GM19455 (cell line): ENCODE data around the gene MARK1.

ENCODE experiments used
- ATAC-seq: cut with Tn5 transposase; IDR thresholded peaks from one replicate; pipeline ENCODE4 v1.9.1; 2021; ENCODE audit not compliant: unreplicated experiment

The MARK1 gene

DNA sequence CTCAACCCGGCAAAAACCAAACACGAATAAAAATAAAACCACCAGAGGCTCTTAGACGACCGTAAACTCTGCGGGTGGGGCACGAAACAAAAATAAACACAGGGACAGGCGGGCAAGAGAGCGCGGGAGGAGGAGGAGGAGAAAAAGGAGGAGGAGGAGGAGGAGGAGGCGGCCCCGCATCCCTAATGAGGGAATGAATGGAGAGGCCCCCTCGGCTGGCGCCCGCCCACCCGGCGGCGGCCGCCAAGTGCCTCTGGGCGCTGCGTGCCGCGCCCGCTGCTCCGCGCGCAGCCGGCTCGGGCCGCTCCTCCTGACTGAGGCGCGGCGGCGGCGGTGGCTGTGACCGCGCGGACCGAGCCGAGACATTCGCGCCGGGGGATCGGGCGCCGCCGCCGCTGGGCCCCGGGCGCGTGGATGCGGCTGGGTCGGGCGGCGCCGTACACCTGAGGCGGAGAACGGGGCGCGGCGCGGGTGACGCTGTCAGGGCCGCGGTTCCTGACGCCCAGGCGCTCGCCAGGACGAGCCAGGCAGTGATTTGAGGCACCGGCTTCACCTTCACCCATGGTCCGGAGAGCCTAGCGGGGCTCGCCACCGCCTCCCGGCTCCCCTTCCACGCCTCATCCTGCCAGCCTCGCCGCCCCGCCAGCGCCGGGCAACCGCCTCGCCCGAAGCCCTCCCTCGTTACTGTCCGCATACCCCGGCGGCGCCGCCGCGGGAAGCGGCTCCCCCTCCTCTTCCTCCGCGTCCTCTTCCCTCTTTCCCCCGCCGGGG lies at the start of gene MARK1:
Gene MARK1 (plus strand): TSS at position 229 of the 771 bp plus-strand sequence. CDS start 687 bp downstream, outside the sequence.
- ATAC-seq, result peak; percentile 69

DNA sequence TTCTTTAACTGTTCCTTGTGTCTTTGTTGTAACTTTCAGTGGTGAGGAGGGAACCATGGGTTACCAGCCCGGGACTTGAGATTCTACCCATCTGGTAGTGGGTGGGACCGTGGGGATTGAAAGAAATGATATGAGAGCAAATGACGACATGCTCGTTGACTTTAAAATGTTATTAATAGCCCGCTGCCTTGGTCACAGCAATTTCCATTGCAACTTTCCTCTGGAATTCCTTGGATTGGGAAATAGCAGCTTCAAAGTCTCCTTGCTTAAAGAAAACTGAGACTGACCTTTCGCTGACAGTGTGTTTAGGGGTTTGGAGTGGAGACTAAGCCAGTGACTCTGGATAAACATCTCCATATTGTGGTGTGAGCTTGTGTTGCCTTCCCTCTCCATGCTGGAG lies 44.2 kb upstream of the MARK1 start:
- no peak for ATAC-seq

DNA sequence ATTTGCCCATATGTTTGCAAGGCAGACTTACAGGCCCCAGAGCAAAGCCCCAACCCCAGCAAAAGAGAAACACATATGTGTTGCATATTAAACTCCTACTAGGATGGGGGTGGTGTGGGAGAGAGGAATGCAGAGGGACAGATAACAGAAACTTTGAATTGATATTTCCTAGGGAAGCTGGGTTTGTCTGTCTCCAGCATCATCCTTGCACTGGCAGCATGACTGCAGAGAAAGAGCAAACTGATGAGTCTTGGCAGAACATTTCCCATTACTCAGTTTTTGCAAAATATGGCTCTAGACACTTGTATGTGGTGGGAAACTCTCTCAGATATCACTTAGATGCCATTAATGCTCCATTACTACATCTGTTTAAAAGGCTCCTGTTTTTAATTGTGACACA lies 43.8 kb upstream of the MARK1 start:
- ATAC-seq, result no peak

DNA sequence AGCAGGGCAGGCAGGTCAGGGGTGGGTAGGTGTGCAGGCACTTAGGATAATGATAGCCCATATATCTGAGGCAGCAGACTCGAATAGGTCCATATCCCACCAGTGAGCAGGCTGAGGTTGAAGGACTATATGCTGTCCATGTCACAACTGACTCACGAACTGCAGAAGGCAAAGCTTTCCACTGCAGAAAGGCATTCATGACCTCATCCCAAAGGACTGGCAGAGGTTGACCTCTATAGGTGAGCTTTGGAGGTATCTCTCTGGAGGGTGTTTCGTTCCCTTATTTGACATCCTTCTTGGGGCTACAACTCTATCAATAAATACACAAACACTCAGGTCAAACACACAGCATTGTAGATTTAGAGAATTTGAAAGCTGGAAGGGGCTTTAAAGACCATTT lies 42.8 kb upstream of the MARK1 start:
- no peak for ATAC-seq

DNA sequence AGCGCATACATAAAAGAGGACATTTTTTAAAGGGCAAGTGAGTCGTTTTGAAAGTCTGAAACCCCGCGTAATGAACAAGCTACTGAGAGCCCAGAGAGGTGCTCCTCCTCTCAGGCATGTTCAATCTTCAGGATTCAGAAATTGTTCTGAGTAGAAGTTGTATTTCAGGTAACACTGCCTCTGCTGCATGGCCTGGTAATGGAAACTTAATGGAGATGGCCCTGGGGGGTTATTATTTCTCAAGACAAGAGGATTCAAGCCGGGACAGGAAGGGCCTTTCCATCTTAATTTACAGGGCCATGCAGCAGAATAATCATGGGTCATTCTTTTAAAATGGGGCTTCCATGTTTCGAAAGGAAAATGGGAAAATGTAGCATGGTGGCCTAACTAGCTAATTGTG lies 42.1 kb upstream of the MARK1 start:
- no peak for ATAC-seq

DNA sequence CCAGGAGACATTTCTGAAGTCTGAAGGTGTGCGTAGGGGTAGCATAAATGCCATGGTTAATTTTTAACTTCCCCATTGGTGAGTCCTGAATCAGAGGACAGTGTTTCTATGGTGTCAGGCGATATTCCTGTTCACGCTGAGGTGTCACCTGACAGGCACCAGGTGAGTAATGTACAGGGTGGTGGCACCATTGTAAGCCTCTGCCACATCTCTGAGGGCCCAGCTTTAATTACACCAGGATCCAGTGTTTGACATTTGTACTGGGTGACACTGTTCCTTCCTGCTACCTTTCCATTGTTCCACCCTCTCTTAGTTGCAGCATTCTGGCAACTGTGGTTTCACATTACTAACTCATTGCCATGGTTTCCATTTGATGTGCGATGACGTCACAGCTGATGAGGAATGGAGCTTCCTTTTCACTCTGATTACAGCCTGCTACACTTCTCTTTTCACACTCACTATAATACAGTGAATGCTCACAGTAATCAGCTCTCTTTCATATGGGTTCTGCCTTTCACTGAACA lies 40.6 kb upstream of the MARK1 start:
- no peak for ATAC-seq

DNA sequence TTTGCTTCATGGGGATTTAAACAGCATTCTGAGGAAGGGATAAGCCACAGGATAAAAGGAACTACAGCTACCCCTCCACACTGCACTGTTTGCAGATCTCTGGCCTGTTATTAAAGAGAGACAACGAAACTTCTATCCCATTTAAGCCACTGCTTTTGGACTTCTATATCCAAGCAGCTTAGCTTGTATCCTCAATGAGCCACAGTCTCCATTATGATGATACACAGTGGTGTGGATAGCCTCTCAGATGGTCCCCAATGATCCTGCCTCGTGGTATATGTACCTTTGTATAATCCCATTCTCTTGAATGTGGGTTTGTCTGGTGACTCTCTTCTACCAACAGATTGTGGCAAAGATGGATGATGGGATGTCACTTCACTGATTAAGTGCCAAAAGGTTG lies 36.0 kb upstream of the MARK1 start:
- no peak for ATAC-seq

DNA sequence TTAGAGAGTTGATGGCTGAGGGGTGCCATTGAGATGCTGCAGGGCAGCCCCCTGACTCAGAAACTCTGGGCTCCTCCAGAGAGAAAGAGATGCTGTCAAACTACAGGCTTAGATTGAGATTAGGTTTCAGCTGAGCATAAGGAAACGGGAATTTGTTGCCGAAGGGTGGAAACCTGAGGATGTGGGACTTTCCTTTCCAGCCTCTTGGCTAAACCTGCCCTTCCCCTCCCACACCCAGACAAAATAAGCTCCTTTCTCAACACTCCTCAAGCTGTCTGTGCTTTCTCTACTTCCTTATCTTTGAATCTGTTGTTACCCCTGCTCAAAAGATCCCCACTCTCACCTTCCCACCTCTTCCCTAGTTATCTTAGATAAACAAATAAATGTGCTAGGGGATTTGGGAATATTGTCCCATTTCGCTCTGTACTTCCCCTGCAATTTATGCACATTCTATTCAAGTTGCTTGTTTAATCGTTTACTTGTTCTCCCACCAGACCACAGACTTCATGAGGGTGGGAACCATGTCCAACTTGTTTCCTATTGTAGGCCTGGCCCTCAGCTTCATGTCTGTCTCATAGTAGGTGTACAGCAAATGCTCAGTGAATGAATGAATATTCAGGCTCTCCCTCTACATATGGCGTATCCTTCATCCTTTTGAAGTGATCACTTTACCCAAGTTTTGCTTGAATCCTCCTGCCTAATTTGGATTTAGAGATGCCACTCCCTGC lies 30.6 kb upstream of the MARK1 start:
- ATAC-seq, result no peak

DNA sequence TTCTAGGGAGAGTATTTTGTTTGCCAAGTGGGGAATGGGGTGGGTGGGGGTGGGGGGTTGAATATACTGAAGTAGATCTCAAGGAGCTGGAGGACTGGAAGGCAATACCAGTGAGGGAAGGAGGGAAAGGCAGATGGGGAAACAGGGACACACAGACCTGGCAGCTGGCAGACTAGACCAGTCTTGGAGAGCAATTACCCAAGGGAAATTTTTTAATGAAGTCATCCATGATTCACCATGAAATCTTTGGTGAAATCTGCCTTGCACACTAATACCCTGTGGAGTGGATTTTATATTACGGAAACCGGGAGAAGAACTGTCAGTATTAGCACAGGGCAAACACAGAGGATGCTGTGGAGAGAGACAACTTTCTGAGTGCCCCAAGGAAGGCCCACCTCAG lies 29.7 kb upstream of the MARK1 start:
- no peak for ATAC-seq

DNA sequence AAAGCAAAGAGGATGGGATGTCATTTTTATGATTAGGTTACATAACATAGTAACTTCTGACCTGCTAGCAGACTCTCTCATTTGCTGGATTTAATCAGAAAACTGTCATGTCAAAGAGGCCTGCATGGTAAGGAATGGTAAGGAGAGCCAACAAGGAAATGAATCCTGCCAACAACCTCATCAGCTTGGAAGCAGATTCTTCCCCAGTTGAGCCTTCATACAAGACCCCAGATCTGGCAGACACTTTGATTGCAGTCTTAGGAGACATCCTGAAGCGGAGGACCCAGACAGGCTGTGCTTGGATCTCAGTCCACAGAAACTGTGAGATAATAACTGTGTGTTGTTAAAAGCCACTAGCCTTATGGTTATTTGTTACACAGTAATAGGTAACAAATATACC lies 27.6 kb upstream of the MARK1 start:
- ATAC-seq, result no peak

DNA sequence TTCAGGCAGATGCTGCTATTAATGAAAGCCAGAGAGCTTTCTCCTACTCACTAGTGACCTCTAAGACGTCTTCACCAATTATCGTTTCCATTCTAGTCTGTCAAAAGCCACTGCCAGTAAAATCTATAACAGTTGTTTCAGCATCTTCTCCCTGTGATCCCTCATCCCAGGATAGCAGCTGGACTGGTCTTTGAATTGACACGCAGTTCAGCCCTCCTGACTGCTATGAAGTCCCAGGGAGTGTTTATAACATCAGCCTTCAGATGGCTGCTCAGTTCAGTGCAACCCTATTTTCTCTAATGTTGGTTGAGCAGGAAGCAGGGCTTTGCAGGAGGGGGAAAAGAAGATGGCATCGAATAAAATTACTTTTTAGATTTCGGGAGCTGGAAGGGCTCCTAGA lies 23.6 kb upstream of the MARK1 start:
- no peak for ATAC-seq

DNA sequence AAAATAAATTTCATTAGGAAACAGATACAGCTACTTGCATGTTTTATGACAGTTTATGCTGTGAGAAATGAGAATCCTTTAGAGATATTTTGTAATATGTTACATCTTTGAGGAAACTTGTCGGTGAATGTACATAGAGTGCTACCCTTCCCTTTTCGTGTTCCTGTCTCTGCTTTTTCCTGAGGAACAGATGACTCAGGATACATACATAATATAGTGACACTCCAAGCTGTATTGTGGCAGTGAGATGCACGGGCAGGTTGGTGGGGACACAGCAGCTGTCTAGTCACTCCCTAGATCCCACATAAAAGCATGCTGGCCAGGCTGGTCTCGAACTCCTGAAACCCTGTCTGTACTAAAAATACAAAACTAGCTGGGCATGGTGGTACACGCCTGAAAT lies 20.9 kb upstream of the MARK1 start:
- no peak for ATAC-seq

DNA sequence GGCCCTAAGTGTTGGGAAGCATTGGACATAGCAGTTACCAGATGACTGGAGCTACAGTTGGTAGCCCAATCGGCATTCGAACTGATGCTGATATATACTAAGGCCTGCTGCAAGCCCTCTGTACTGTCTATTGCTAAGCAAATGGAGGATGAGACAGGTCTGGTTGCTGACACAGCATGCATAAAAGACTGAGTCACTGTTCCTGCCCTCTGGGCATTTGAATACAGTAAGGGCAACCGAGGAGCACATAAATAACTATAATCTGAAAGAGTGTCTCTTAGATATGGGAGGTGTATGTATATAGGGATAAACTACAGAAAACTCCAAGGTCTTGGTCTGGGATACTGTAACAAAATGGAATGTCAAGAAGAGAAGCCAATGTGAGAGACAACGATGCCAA lies 16.8 kb upstream of the MARK1 start:
- ATAC-seq, result no peak

DNA sequence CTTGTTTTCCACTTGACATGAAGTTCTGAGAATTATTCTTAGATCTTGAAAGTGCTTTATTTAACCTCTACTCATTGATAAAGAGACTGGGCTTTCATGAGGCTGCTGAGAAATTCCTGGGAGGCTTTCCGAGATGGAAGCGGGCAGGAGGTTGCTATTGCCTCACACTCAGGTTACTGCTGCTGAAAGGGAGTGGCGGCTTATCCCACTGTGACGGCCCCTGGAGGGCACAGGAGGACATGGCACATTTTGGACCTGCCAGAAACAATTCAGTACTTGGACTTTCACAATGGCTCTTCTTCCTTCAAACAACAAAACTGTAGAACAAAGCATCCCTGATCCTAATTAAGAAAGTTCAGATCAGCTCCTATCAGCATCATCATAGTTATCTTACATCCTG lies 16.2 kb upstream of the MARK1 start:
- no peak for ATAC-seq

DNA sequence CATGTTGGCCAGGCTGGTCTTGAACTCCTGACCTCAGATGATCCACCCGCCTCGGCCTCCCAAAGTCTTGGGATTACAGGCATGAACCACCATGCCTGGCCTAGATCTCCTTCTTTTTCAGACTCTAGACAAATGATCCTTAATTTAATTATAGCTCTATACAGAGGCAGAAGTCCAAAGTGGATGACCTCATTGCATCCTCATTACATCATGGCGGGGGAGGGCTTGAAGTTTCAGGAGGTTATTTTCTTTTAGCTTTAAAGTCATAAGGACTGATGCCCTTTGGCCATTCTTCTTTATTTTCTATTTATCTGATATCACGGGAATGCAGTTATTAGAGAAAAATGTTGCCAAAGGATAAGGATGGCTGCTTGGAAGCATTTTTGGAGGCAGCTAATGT lies 14.1 kb upstream of the MARK1 start:
- ATAC-seq, result no peak

DNA sequence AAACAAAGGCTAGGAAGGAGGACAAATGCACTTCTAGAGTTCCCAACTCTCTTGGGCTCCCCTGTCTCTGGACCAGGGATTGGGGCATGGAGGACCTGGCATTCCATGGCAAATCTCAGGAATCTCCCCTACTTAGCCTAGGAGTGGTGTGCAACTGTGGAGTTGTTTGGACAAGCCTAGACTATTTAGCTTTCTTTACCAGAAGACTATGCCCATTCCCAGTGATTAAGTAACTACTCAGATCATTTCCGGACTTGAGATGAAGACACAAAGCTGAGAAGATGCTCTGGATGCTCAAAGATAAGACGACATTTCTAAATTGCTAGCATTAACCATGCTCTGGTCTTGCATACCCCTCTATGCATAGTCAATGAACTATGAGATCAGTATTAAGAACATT lies 13.7 kb upstream of the MARK1 start:
- ATAC-seq, result no peak

DNA sequence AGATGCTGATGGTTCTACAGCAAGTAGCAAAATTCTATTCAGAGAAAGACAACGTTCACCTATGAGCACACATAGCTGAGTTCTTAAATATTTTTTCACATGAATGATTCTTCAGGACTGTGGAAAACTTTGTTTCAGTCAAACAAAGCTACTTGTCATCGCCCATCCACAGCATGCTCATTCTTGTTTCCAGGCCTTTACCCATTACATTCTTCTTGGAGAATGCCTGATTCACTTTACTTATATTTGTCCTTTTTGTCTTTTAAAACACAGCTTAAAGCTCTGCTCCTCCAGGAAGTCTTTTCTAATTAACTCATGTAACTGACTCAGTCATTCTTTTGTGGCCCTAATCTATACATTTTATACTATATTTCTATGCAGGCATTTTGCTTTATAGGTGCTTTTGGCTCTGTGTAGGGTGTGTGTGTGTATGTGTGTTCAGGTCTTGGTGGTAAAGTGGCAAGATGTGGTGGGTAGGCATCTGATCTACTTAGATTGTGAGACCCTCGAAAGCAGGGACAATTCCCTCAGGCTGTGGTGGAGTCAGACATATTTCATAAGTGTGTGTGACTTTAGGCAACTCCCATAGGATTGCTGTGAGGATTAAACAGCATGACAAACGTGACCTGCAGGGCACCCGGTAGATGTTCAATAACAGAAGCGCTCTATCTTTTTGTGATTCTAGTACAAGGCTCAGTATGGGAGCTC lies 11.8 kb upstream of the MARK1 start:
- ATAC-seq, result no peak

DNA sequence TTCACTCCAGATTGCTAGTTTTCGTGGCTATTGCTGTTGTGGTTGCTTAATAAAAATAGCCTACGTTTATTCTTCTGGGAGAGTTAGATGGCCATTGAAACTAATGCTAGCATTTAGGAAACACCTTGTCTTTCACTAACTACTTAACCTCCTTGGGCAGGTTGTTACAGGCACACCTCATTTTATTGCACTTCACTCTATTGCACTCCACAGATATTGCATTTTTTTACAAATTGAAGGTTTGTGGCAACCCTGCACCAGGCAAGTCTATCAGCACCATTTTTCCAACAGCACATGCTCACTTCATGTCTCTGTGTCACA lies 11.3 kb upstream of the MARK1 start:
- ATAC-seq, result no peak

DNA sequence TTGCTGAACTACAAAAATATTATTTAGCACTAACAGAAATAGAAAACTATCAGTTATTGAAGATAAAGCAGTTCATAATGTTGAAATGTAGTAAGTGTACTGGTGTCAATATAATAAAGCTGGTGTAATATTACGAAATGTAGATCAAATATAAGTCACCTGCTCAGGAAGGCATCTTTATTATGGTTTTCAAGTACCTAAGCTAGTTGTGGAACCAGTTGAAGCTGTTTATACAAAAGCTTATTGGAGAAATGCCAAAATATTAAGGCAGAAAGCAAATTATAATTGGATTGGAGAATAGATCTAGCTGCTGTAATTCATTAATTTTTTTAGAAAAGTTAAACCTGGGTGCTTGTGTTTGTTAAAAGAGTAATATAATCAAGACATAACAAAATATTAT lies 6.2 kb upstream of the MARK1 start:
- ATAC-seq, result no peak

DNA sequence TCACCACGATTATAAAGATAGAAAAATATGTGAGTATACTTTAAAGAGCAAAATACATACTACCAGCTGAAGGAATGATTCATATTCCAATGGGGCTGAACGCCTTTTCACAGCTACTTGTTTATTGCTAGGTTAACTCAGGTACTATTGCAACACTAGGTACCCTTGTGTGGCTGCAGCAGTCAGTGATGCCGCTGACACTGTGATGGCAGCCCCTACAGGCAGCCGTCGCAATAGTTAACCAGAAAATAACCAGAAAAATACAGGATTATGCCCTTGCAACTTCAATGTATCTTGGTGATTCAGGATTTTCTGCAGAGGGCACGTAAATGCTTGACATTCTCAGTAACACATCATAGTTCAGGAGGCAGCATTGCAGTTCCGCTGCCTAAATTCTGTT lies 1.6 kb upstream of the MARK1 start:
- no peak for ATAC-seq

DNA sequence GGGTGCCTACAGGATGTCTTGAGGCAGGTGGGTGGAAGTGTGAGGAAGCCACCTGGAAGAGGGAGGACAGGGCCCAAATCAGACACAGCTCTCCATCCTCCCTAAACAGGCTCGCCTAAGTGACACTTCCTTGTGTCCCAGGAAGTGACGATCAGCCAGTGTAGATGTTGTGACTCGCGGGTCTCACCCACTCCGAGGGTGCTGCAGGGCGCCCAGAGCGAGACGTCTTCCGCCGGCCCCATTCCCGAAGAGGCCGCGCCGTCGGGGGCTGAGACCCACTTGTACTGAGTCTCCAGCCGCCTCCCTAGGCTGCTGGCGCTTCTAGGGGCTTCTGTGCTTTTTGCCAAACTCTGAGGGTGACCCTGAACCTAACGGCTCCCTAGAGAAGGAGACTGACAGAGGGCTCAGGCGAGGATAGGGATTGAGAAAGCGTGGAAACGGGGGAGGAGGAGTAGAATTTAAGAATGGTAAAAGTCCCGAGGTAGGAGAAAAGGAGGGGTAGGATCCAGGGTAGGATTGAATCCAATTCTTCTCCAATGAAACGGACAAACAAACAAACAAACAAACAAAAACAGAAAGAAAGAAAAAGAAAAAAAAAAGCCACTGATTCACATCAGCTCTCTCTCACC lies 543 bp upstream of the MARK1 start:
- peak; percentile 38 for ATAC-seq
